ENCODE results near the gene CASQ1.

- TF ChIP-seq POLR2A (IDR thresholded peaks at IDR 0.05; ENCODE audit: low read depth, low read length) (no peak), POLR2AphosphoS5 (IDR thresholded peaks at IDR 0.05; ENCODE audit: low read depth, low read length) (no peak), TAF1 (IDR thresholded peaks at IDR 0.05; ENCODE audit: low read depth, low read length) (no peak), POU2F2 (IDR thresholded peaks at IDR 0.05; ENCODE audit: low read depth, low read length) (no peak), SPI1 (IDR thresholded peaks at IDR 0.05; ENCODE audit: low read depth, low read length) (no peak), PAX5 (IDR thresholded peaks at IDR 0.05; ENCODE audit: insufficient read depth, low read length, severe bottlenecking) (no peak)
Observed at GRCh38 chr1:160156361-160156760, 34.0 kb upstream of the CASQ1 start.
